GM19463 (cell line): ENCODE data around the gene TMEM81.

Experiments
- ATAC-seq: cut with Tn5 transposase; IDR thresholded peaks from one replicate; pipeline ENCODE4 v1.9.1; 2021; ENCODE audit warnings: mild to moderate bottlenecking, moderate library complexity; ENCODE audit not compliant: unreplicated experiment

TMEM81 gene

GRCh38 chr1:205061227-205061626 is 23.0 kb downstream of the TMEM81 start:
- ATAC-seq, result no peak

- no peak for ATAC-seq
These were observed 23.5 kb downstream of the TMEM81 start for GRCh38 chr1:205060746-205061145.

DNA sequence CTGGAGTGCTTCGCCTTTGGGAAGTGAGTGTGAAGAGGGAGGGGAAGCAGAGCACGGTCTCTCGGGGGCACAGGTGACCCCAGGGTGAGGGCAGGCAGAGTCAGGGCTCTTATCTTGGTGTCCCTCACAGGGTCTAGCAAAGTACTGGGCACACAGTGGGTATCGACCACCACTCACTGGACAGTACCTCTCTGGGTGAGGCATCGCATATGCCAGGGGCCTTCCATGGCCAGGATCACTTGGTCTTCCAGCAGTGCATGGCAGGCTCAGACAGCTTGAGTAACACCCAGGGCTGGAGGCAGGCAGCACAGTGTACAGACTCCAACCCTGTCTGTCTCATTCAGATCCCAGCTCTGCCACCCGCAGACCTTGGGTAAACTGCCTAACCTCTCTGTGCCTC is 24.6 kb downstream of the TMEM81 start:
- ATAC-seq, result no peak

GRCh38 chr1:205058853-205059252 is 25.4 kb downstream of the TMEM81 start:
- ATAC-seq, result no peak

DNA sequence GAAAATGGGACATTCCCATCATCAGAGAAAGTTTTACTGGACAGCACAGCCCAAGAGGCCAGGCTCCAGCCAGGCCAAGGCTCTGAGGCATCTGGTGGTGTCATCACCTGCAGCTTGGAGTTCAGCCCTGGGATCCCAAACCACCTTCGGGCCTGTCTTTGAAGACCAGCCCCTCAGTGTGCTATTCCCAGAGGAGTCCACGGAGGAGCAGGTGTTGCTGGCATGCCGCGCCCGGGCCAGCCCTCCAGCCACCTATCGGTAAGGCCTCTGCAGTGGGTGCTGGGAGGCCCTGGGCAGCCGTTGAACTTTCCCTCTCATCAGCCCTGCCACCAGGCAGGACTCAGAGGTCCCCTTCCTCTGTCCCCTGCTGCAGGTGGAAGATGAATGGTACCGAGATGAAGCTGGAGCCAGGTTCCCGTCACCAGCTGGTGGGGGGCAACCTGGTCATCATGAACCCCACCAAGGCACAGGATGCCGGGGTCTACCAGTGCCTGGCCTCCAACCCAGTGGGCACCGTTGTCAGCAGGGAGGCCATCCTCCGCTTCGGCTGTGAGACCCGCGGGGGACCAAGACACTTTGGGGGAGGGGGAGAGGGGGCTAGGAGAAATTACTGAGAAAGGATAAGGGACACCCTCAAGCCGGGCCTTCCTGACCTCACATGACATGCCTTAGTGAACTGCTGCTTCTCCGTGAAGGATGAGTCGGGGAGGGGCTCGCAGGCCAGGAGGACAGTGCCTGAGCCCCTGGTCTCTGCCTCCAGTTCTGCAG is 26.3 kb downstream of the TMEM81 start:
- no peak for ATAC-seq

GRCh38 chr1:205056956-205057568 is 27.2 kb downstream of the TMEM81 start:
- no peak for ATAC-seq

GRCh38 chr1:205056188-205056611 is 28.1 kb downstream of the TMEM81 start:
- no peak for ATAC-seq

DNA sequence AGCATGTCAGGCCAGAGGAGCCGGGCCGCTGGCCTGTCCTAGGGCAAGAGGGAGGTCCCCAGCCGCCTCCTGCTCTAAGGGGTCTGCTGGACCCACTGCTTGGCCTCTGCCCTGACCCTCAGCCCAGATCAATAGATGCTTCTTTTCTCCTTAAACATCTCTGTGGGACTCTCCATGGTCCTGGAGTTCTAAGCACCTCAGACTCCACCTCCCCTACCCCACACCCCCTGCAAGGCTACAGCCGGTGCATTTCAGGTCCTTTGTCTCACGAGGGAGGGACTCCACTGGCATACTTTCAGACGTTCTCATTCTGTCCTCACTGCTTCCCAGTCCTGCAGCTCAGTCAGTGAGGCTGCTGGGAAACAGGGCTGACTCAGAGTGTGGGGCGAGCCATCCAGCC is 30.2 kb downstream of the TMEM81 start:
- ATAC-seq, result no peak

DNA sequence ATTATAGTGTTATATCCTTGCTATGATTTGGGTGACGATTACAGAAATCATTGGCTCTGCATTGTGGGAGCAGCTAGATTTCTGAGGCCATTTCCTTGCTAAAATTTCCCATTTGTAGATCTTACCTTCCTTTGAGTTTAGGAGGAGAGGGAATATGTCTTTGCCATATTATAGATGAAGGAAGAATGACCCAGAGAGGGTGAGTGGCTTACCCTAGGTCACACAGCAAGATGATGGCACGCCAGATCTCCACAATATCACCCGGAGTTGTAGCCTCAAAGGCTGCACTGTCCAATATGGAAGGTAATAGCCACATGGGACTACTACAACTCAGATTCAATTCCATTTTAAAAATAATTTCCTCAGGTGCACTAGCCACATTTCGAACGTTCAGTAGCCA is 31.0 kb downstream of the TMEM81 start:
- no peak for ATAC-seq

GRCh38 chr1:205052690-205053089 is 31.6 kb downstream of the TMEM81 start:
- no peak for ATAC-seq

- ATAC-seq, result no peak
These were observed 34.8 kb downstream of the TMEM81 start for GRCh38 chr1:205049479-205049878.

- no peak for ATAC-seq
These were observed 35.9 kb downstream of the TMEM81 start for GRCh38 chr1:205048382-205048781.

DNA sequence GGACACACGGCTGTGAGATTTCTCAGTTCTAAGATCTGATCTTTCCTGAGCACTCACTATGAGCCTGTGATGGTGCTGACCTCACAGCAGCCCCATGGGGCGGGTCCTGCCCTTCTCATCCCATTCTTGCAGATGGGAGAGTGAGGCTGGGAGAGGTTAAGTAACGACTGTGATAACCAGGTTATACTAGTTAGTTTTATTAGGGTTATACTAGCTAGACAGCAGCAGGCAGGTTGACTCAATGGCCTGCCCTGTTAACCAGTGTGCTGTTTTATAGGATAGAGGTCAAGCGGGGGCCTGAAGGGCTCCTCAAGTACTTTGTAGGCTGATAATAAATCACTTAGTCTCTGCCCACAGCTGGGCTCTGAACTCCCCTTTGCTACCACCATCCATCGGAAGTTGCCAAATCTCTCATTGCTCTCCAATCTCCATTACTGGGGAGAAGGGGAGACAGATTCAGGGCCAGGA is 36.5 kb downstream of the TMEM81 start:
- no peak for ATAC-seq

- ATAC-seq, result no peak
These were observed 37.4 kb downstream of the TMEM81 start for GRCh38 chr1:205046870-205047269.

DNA sequence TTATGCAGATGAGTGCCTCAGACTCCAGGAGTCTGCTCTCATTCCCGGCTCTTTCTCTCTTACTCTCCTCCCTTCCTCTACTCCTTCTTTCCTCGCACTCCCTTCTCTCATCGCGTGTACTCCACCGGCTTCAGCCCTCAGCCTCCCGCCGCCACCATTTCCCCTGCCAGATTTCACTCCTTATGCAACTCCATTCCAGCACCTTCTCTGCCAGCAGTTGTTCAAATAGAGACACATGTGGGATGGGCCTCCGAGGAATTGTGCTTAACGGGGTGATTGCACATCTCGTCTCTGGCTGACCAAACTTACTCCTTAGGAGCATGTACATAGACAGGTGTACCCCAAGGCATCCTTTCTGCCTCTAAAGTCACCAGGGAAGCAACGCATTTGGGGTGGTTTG is 39.1 kb downstream of the TMEM81 start:
- ATAC-seq, result no peak

DNA sequence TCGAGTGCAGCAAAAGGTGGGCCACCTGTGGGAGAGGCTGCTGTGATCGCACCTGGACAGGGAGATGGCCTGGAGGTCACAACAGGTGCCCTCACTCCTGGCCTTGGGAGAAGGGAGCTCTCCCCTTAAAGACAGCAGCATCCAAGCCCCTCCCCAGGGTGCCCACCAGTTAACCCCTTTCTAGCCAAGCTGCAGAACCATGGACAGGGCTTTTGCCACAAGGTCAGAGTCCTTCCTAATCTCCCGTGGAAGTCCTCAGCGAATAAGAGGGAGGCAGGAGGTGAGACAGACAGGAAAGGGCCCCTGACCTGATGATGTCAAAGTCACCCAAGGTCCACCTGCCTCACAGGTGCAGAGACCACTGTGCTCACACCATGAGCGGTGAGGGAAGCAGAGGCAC is 39.5 kb downstream of the TMEM81 start:
- ATAC-seq, result no peak

DNA sequence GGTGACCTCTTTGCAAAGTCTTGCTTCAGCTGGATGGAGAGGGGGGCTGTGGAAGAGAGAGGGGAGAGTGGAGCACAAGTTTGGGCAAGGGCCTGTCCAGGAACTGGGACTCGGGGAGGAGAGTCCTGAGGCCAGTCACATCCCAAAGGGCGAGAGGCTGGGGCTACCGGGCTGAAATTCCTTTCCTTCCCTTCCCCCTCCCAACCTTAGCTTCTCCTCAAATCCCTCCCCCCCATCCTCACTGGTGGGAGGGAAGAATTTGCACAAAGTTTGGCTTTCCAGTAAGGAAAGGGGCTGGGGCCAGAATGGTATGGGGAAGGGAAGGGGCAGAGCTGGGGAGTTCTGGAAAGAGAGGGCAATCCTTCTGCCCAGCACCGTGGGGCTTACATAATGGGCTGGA is 40.4 kb downstream of the TMEM81 start:
- no peak for ATAC-seq

- no peak for ATAC-seq
These were observed 41.1 kb downstream of the TMEM81 start, which contains the start of gene CNTN2 for GRCh38 chr1:205042911-205043806. Gene CNTN2, plus strand, starts transcription at chr1:205043212. Its CDS starts 9,974 bp downstream, at chr1:205053186.

DNA sequence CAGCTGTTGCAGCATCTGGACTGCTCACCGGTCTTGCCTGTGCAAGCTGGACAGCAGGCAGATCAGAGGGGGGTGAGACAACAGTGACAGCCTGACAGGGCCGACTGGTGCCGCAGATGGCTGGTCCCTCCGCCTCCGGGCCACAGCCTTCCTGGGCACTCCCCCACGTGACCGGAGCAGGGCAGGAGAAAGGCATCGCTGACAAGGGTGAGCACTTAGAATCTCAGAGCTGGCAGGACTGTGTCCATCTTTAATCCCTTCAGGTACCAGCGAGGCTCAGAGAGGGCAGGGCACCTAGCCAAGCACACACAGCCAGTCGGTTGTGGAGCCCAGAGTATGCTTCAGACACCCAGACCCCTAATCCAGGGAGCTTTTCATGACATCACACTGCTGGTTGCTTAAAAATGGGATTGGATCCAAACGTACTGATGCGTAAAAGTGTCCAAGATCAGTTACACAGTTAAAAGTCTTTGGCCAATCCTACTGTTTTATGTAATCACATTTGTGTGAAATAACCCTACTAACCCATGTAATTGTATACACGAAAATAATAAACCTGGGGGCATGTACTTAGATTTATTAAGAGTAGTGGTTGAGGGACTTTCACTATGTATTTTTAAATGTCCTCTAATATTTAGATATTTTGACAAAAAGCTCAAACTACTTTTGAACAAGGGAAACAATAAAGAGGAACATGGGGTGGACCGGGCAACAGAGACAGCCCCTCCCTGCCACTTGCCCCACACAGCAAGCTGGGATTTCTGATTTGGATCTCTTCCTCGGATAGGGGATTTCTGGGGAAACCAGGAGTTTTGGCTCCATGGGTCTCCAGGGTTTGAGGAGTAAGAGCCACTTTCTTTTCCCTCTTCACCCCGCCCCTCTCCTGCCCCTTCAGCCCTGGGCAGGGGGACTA is 42.0 kb downstream of the TMEM81 start:
- ATAC-seq, result no peak

DNA sequence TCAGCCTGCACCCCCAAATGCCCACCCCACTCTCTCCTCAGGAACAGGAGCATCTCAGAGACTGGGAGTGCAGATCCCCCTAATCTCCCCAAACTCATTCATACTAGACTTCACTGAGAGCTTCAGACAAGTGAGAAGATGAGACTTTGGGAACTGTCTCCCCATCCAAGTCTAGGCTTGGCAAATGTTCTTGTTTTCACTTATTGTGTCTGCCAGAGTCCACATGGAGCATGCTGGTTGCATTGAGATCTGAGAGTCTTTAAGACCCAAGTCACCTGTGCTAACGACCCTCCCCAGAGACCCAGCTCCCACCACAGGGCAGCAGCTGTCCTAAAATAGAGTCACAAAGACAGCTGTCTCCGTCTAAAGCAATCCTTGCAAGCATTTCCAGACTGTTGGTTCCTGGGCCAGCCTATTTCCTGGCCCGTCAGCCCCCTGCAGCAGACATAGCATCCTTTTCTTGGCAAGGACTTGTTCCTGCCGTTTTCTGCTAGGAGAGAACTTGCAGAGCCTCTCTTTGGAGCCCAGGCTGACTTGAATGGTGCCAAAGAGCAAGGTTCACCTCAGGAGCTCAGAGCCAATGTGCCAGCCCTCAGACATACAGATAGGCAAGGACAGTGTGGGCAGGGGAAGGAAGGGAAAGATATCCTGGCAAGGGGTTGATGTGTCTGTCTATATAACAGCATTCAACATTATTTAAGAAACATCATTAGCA is 43.1 kb downstream of the TMEM81 start:
- no peak for ATAC-seq
